HG03558 (cell line): ENCODE measurements around the gene B3GALT6.

Experiments
- ATAC-seq: cut with Tn5 transposase; IDR thresholded peaks from one replicate; pipeline ENCODE4 v1.9.1; 2021; ENCODE audit warnings: moderate number of reproducible peaks; ENCODE audit not compliant: unreplicated experiment; ENCODE audit errors: extremely low read depth

B3GALT6 gene

GRCh38 chr1:1215080-1215676 lies 16.9 kb upstream of the B3GALT6 start:
- ATAC-seq = no peak

DNA sequence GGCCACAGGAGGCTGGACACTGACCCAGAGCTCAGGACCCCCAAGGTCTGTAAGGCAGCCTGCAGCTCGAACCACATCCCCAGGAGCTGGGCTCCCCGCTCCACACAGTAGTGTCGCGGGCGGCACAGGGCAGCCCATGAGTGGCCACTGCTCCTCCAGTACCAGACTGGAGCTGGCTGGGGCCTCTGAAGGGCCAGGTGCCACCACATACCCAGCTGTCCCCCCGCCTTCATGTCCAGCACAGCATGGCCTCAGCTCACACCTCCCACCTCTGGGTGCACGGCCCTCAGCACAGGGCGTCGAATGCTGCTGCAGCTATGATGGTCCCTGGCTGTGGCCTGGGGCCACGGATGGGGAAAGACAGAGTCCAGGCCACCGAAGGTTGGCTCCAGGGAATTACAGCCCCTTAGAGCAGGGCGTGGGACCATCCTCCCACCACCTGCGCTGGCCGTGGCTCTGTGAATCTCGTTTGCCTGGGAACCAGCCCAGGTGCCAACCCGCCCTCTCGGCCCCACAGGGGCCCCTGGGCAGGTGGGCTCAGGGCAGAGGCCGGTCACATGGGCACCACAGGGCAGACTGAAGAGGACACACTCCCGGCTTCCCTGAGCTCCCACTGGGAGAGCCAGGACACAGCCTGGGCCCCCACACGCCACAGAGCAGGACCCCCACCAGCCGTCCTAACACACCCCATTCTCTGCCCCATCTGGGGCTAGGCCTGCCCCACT lies 16.0 kb upstream of the B3GALT6 start:
- no peak for ATAC-seq

- no peak for ATAC-seq
These were observed 15.0 kb upstream of the B3GALT6 start for GRCh38 chr1:1216770-1217620.

DNA sequence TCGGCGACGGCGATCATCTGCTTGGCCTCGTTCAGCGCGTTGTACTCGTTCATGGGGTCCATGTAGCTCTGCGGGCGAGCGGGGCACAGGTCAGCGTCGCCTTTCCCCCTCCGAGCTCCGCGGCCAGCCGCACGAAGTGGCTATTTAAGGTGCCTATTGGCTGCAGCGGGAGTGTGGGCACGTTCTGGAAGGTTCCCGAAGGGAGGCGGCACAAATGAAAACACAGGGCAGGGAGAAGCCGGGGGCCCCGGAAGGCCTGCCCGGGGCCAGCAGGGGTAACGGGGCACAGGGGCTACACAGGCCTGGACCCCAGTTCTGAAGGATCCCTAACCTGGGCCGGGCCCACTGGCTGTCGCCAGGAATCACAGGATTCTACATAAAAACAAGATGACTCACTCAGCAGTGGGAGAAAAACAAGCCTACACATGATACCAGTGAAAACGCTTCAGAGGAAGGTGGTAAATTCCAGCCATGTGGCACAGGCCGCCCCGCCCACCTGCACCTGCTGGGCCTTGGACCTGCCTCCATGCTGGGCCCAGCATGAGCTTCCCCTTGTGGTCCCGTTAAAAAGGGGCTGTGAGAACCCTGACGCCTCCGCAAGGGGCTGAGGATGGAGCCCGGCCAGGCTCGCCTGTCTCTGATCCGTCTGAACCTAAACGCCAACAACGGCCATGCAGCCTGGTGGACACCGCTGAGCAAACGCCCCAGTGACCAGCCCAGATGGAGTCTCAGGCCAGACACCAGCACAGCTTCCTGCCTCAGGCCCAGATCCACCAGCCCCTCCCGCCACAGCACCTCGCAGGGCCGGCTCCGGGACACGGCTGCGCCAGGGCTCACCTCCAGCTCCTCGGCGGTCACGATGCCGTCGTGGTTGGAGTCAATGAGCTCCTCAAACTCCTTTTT lies 14.2 kb upstream of the B3GALT6 start:
- no peak for ATAC-seq

- ATAC-seq = no peak
These were observed 13.4 kb upstream of the B3GALT6 start for GRCh38 chr1:1218524-1219200.

GRCh38 chr1:1219341-1219740 lies 12.7 kb upstream of the B3GALT6 start:
- ATAC-seq = no peak

- ATAC-seq = no peak
These were observed 11.8 kb upstream of the B3GALT6 start for GRCh38 chr1:1220197-1220596.

DNA sequence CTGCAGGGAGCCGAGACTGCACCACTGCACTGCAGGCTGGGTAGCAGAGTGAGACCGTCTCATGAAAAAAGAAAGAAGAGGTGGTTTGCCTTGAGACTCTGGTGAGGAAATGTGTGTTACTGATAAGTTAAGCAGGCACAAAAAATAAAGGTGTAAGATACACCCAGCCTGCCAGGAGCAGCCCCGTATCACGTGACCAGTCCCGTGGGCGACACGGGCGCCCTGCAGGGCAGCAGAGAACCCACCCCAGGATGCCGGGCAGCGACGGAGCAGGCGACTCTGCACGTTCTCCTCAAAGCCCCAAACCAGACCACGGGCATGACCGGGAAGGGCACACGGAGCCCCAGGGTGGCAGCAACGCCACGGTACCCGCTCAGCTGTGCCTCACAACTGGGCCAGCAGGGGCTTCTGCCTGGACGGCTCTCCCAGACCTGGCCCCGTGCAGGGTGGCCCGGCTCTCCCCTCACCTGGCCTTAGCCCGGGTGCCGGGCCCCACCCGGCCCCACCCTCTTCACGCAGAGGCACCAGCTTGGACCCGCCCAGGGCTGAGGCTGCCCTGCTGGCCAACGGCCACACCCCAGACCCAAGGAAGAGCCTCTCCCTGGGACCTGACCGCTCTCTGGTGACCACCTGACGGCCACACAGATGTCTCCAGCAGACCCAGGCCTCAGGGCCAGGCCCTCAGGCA lies 10.0 kb upstream of the B3GALT6 start:
- ATAC-seq = no peak

DNA sequence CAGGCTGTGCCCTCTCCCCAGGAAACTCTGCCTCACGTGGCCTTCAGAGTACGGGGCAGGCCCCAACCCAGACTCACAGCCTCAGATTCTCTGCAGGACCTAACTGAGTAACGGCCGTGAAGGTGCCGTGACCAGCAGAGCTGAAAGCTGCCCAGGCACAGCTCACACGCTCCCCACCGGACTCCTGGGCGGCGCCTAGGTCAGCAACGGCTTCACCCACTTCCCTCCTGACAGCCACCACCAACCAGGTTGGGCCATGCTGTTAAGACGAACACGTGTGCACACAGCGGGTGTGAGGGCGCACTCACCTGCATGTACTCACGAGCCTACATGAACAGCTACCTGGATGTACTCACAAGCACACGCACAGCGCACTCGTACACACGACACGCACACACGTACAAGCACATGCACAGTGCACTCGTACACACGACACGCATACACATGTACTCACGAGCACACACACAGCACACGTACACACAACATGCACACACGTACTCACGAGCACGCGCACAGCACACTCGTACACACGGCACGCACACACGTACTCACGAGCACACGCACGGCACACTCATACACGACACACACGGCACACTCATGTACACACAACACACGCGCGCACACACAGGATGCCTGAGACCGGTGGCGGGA lies 9.3 kb upstream of the B3GALT6 start:
- no peak for ATAC-seq

DNA sequence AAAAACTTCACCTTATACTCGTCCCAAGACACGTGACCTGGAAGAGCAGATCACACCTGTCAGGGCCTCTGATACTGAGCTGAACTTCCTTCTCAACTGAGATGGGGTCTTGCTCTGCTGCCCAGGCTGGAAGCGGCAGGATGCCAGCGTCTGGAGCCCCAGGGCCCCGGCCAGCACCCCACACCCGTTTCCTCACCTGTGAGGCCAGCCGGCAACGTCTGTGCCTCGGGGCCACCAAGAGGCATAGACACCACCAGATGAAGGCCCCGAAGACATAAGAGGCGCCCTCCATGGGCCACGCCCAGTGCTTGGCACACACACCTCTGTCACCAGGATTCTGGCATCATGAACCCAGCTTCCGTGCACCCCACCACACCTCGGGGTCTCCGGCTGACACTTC lies 8.7 kb upstream of the B3GALT6 start:
- no peak for ATAC-seq

DNA sequence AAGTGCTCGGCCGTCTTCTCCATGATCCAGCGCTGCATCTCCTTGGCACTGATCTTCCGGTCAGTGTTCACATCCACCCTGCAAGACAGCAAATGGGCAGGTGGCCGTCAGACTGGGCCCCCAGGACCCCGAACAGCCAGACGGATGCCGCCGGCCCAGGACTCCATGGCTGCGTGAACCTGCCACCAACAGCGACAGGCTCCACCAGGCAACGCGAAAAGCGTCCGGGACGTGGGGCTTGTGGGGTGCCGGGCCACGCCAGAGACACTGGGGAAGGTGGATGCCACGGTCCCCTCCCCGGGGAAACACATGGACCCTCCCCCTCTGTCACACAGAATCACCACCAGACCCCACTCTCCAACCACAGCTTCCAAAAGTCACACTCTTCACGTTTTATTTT lies 8.1 kb upstream of the B3GALT6 start:
- no peak for ATAC-seq

- no peak for ATAC-seq
These were observed 6.7 kb upstream of the B3GALT6 start for GRCh38 chr1:1225238-1225845.

DNA sequence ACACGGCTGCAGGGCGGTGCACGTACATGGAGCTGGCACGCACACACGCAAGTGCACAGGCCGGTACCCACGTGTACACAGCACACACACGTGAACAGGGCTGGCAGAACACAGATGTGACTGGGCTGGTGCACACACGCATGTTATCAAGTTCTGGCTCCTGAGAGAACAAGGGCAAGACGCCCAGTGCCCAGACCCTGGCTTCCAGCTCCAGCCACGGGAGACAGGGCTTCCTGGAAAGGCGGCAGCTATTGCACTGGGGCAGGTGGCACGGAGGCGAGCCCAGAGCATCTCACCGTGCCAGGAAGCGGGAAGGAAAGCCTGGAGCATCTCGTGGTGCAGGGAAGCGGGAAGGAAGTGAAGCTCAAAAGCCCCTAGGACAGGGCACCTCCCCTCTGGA lies 6.1 kb upstream of the B3GALT6 start:
- ATAC-seq = no peak

- no peak for ATAC-seq
These were observed 5.3 kb upstream of the B3GALT6 start for GRCh38 chr1:1226566-1227362.

DNA sequence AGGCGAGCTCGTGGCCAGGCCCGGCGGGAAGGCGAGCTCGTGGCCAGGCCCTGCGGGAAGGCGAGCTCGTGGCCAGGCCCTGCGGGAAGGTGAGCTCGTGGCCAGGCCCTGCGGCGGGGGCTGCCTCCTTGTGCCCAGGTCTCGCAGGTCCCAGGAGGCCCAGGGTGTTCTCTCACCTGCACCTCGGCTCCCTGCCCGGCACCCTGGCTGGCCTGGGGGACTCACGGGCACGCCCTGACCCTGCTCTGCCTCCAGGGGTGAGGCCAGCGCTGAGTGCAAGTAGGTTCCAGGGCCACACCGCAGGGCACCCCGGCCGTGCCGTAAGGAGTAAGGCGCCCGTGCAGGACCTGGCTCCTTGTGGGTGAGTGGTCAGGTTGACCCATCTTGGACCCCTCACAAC lies 4.7 kb upstream of the B3GALT6 start:
- ATAC-seq = no peak

DNA sequence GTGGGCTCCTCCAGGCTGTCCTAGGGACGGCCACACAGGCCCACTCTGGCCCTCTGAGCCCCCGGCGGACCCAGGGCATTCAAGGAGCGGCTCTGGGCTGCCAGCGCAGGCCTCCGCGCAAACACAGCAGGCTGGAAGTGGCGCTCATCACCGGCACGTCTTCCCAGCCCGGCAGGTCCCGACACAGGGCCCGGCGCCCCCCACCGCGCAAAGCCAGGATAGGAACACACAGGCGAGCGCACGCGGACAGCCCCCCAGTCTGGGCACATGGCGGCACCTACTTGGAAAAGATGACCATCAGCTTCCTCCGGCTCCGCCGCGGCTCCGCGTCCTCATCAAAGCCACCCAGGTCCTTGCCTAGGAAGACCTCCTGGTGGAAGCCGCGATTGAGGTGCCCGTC lies 3.9 kb upstream of the B3GALT6 start:
- ATAC-seq = no peak

GRCh38 chr1:1228596-1229321 lies 3.3 kb upstream of the B3GALT6 start:
- no peak for ATAC-seq
